Breast epithelium (tissue), 4 donors: ENCODE measurements around the gene C17orf113. TPM values are rescaled to one million over a fixed set of nuclear protein-coding genes. Genes with fewer than 3 reads are reported as not detected.
A peak's percentile ranks its signal among the peaks of the same experiment; 100 is the strongest.
"Not testable (repeated sequence)": the region's sequence is repeated elsewhere in the genome, so short reads cannot be mapped to it uniquely, and the experiment has no call there.

Source experiments
- DNase-seq, 2 donors: peaks; one replicate each; pipeline ENCODE4 v3.0.0-alpha.2; 2019; ENCODE audit warnings: low spot score in 2 of 2
- H3K27ac ChIP-seq, 2 donors: fragments of 200-600 bp; sonication (generic) in 1 of 2; one replicate each; pipeline ENCODE4 v1.5.1; 2016 to 2019; ENCODE audit warnings: mild to moderate bottlenecking in 1 of 2
- H3K27me3 ChIP-seq, 2 donors: fragments of 200-600 bp; sonication (generic) in 1 of 2; one replicate each; pipeline versions ENCODE4 v1.5.1 to v1.6.0; 2017 to 2019; ENCODE audit warnings: control low read depth in 1 of 2, mild to moderate bottlenecking in 1 of 2
- H3K36me3 ChIP-seq: fragments of 200-600 bp; one replicate; pipeline ENCODE4 v1.5.1; 2019
- H3K4me1 ChIP-seq, 2 donors: fragments of 200-600 bp; sonication (generic); one replicate each; pipeline ENCODE4 v1.5.1; 2016 to 2019; ENCODE audit warnings: control low read depth in 1 of 2
- H3K4me3 ChIP-seq, 3 donors: fragments of 200-600 bp; sonication (generic); 1 replicate in 2 of 3; 2 replicates in 1 of 3; pipeline ENCODE4 v1.5.1; 2016 to 2019; ENCODE audit warnings: mild to moderate bottlenecking in 3 of 3, moderate library complexity in 2 of 3
- H3K9me3 ChIP-seq, 2 donors: fragments of 200-600 bp; sonication (generic) in 1 of 2; one replicate each; pipeline ENCODE4 v1.5.1; 2016 to 2019; ENCODE audit warnings: control low read depth in 1 of 2
- POLR2A ChIP-seq: fragments of 450-650 bp; IDR thresholded peaks from one replicate; pipeline ENCODE4 v1.6.1; 2016; ENCODE audit warnings: antibody characterized with exemption, mild to moderate bottlenecking, moderate library complexity
- POLR2AphosphoS5 ChIP-seq, 3 donors: sonication (generic); formaldehyde crosslinking; IDR thresholded peaks; one replicate each; pipeline ENCODE4 v1.6.1; 2017; ENCODE audit warnings: antibody characterized with exemption in 3 of 3
- intact Hi-C: fragments of 100-400 bp; cut with DNase I; formaldehyde crosslinking; loops from one replicate; pipeline ENCODE4 v1.15.1; 2023; ENCODE audit warnings: low total_unique reads
- total RNA-seq, 3 donors: library from RNA; depleted of rRNA; stranded (reverse); fragments of >200 nt; gene quantifications; one replicate each; pipeline ENCODE4 v1.1.0, GENCODE V29; 2016
- TF ChIP-seq, protein P1 (sequence below), 3 donors: fragments of 450-650 bp; IDR thresholded peaks; one replicate each; pipeline ENCODE4 v1.5.1; 2016 to 2017; ENCODE audit warnings: antibody characterized with exemption in 3 of 3, mild to moderate bottlenecking in 3 of 3, moderate library complexity in 3 of 3

The C17orf113 gene
- total RNA-seq, 3 donors from 2014 or later: 1.3 to 4.0 (median 2.3) TPM

DNA sequence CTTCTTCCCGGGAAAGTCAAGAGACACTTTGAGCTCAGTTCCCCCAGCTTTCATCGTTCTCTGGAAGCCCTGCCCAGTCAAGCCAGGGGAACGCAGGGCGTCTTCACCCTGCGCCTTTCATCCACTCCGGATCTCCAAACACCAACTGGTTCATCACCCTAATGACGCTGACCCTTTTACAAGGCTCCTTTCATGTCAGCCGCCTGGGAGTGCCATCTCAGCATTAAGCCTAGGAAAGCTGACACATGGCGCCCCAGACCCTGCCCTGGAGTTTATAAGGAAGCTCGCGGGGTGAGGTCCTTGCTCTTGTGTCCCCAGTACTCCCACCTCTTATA lies 32.6 kb downstream of the C17orf113 start:
- DNase-seq: no peak
- TF ChIP-seq POLR2AphosphoS5 (IDR thresholded peaks at IDR 0.05) (no peak), POLR2A (no peak)
- TF ChIP-seq, protein P1, sequence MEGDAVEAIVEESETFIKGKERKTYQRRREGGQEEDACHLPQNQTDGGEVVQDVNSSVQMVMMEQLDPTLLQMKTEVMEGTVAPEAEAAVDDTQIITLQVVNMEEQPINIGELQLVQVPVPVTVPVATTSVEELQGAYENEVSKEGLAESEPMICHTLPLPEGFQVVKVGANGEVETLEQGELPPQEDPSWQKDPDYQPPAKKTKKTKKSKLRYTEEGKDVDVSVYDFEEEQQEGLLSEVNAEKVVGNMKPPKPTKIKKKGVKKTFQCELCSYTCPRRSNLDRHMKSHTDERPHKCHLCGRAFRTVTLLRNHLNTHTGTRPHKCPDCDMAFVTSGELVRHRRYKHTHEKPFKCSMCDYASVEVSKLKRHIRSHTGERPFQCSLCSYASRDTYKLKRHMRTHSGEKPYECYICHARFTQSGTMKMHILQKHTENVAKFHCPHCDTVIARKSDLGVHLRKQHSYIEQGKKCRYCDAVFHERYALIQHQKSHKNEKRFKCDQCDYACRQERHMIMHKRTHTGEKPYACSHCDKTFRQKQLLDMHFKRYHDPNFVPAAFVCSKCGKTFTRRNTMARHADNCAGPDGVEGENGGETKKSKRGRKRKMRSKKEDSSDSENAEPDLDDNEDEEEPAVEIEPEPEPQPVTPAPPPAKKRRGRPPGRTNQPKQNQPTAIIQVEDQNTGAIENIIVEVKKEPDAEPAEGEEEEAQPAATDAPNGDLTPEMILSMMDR (IDR thresholded peaks at IDR 0.05): no peak
- Histone ChIP-seq H3K4me3 (peak overlapping the region; percentile 94 to 98 (median 95)), H3K4me1 (peaks cover 0 to 13% of the 10 kb centered on the region in 2 donors), H3K36me3 (no peaks in the 10 kb centered on the region), H3K9me3 (no peaks in the 10 kb centered on the region), H3K27ac (peak overlapping the region; percentile 95 to 96), H3K27me3 (no peaks in the 10 kb centered on the region)
- intact Hi-C loops: no loop called here

DNA sequence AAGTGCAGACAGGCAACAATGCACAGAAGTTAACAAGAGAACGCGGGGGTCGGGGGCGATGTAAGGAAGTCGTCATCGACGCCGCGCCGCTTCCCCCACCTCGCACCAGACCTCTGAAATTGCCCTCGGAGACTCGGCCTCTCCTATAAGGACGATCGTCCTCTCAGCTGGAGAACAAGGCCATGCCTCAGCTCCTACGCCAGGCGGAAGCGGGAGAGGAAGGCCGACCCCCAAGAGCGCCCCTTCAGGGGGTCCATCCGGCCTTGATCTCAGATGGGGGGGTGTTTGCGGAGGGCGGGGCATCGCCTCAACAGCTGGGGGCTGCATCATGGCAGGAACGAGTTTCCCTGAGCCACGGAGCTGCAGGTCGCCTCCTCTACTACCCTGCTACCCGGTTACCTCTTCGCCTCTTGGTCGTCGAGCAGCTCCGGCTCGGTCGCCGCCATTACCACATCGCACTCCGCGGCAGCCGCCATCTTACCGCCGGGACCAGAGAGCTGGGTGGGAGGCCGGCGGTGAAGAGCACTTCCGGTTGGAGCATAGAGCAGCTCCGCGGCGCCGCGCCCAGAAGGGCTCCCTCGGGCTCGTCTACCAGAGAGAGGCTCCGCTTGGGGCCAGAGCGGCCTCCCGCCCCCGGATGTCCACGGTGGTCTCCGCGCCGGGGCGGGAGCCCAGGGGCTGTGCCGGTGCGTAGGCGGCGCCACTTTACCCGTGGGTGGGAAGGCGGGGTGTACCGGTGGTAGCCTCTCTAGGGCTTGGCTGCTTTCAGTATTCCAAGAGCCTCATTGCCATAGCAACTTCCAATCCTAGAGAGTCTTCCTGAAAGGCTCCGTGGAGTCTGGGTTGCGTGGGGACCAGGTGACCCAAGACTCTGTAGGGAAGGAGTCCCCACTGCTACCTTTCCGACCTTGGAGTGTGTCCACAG lies 33.2 kb downstream of the C17orf113 start, which contains the start of gene DNAJC7:
TSS of gene DNAJC7 (minus strand) at position 499 of the 925 bp plus-strand sequence. CDS start at position 476, 23 bp downstream.
- peak within 1 kb of the TSS; percentile 95 to 96 for H3K27ac ChIP-seq
- peak; percentile 88 to 89 for DNase-seq
- H3K4me3 ChIP-seq: peak within 1 kb of the TSS; percentile 94 to 98 (median 95)
- no peaks in the 10 kb centered on the region for H3K9me3 ChIP-seq
- H3K27me3 ChIP-seq: no peaks in the 10 kb centered on the region
- intact Hi-C loops: no loop called here
- TF ChIP-seq, protein P1 (IDR thresholded peaks at IDR 0.05): no peak
- TF ChIP-seq POLR2A: peak; percentile 49
- TF ChIP-seq POLR2AphosphoS5 (IDR thresholded peaks at IDR 0.05): peak; percentile 65 to 93 (median 80)
- H3K36me3 ChIP-seq: no peaks in the 10 kb centered on the region
- H3K4me1 ChIP-seq: peaks cover 0 to 13% of the 10 kb centered on the region in 2 donors

DNA sequence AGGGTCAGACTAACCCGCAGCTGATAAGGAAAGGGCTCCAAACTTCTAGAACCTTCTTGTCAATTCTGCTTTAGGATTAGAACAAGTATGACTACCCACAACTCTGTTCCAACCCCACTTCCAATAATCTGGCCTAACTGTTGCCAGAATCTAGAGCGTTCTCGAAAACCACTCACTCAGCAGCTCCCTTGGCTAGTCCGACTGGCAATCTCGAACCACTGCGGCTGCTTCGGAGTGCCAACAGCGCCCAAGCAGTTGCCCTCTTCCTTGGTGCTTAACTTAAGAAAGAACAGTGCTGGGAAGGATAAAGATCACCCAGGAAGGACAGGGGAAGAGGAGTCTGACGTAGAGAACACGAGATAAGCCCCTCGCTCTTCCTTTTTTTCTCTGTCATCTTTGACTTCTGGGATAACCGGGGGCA lies 34.0 kb downstream of the C17orf113 start:
- Histone ChIP-seq H3K36me3 (no peaks in the 10 kb centered on the region), H3K4me1 (peaks cover 0 to 13% of the 10 kb centered on the region in 2 donors), H3K27me3 (no peaks in the 10 kb centered on the region), H3K9me3 (no peaks in the 10 kb centered on the region), H3K4me3 (peak overlapping the region; percentile 94 to 98 (median 95)), H3K27ac (peak overlapping the region; percentile 95 to 96)
- TF ChIP-seq, protein P1 (IDR thresholded peaks at IDR 0.05): no peak
- TF ChIP-seq POLR2AphosphoS5 (IDR thresholded peaks at IDR 0.05) (no peak), POLR2A (no peak)
- intact Hi-C loops: no loop called here
- DNase-seq: no peak

DNA sequence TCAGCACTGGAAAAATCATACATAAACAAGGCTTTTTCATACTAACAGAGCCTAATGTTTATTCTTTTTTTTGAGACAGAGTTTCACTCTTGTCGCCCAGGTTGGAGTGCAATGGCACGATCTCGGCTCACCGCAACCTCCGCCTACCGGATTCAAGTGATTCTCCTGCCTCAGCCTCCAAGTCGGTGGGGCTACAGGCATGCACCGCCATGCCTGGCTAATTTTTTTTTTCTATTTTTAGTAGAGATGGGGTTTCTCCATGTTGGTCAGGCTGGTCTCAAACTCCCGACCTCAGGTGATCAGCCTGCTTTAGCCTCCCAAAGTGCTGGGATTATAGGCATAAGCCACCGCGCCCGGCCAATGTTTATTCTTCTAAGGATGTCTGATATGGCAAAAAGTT lies 36.7 kb downstream of the C17orf113 start:
- H3K27me3 ChIP-seq, intact Hi-C loops, H3K36me3 ChIP-seq, H3K9me3 ChIP-seq, H3K27ac ChIP-seq, H3K4me3 ChIP-seq, DNase-seq: not testable (repeated sequence)
- peaks cover 0 to 13% of the 10 kb centered on the region in 2 donors for H3K4me1 ChIP-seq

DNA sequence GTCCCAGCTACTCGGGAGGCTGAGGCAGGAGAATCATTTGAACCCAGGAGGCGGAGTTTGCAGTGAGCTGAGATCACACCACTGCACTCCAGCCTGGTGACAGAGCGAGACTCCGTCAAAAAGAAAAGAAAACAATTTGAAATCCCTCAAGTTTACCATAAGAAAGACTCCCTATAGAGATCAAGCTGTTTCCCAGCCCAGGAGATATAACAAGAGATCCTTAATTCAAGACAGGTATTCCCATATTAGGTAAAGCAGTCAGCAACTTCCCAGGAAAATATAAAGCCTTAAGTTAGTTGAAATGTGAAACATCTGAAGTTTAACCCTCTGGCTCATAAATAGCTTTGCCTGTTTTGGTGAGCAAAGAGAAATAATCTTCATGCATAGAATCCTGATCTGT lies 38.0 kb downstream of the C17orf113 start:
- H3K27me3 ChIP-seq, DNase-seq, H3K9me3 ChIP-seq, H3K4me1 ChIP-seq, H3K27ac ChIP-seq, intact Hi-C loops, H3K36me3 ChIP-seq, H3K4me3 ChIP-seq: not testable (repeated sequence)

DNA sequence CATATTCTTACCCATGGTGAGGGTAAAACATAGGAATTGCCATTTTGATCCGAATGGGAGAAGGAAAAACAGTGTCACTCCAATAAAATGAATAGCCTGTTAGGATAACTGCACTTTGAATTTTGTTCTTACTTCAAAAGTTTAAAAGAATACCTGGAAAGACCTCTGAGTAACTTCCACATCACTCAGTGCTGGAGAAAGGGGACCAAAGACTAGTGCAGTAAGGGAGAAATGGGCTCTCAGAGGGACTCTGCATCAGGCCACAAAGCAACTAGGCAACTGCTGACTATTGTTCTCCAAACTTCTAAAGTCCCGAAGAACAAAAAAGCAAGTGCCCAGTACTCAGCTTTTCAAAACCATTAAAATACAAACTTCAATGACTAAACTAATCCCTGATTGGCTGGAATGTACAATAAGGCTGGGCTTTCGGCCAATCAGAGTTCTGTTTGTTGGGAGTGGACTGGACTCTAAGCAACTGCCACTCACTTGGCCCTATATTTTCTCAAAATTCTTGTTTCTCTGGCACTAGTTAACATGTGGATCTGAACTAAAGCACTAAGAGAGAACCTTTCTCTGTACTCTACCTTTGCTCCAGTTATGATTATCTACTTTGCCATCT lies 39.4 kb downstream of the C17orf113 start:
- intact Hi-C loops: no loop called here
- H3K4me3 ChIP-seq: no peak overlapping the region
- no peaks in the 10 kb centered on the region for H3K9me3 ChIP-seq
- H3K4me1 ChIP-seq: peaks cover 0 to 4% of the 10 kb centered on the region in 2 donors
- H3K36me3 ChIP-seq: no peaks in the 10 kb centered on the region
- no peak for TF ChIP-seq POLR2A
- TF ChIP-seq POLR2AphosphoS5 (IDR thresholded peaks at IDR 0.05): no peak
- TF ChIP-seq, protein P1 (IDR thresholded peaks at IDR 0.05): no peak
- H3K27me3 ChIP-seq: no peaks in the 10 kb centered on the region
- H3K27ac ChIP-seq: no peak overlapping the region
- no peak for DNase-seq

DNA sequence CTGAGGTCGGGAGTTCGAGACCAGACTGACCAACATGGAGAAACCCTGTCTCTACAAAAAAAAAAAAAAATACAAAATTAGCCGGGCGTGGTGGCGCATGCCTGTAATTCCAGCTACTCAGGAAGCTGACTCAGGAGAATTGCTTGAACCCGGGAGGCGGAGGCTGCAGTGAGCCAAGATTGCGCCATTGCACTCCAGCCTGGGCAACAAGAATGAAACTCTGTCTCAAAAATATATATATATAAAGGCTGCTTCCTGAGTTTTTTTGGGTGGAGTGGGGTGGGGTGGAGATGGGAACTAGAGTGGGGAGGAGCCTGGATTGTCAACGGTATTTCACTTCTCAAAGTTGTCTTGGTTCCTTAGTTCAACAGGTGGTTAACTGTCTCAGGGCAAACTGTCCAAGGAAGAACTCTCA lies 40.1 kb downstream of the C17orf113 start:
- H3K27ac ChIP-seq, H3K4me1 ChIP-seq, DNase-seq, H3K4me3 ChIP-seq, H3K27me3 ChIP-seq, H3K36me3 ChIP-seq, intact Hi-C loops, H3K9me3 ChIP-seq: not testable (repeated sequence)
